Liver (tissue), 3 donors: ENCODE measurements around the gene SCEL.

Experiments used
- JUND ChIP-seq, 2 donors: IDR thresholded peaks; 2 replicates each; pipeline ENCODE4 v1.6.1; 2016; ENCODE audit warnings: antibody characterized with exemption in 2 of 2
- RAD21 ChIP-seq, 2 donors: IDR thresholded peaks; 2 replicates each; pipeline ENCODE4 v1.6.1; 2016; ENCODE audit warnings: antibody characterized with exemption in 2 of 2, mild to moderate bottlenecking in 2 of 2
- RXRA ChIP-seq, 2 donors: IDR thresholded peaks; 2 replicates each; pipeline ENCODE4 v1.6.1; 2017 to 2018; ENCODE audit warnings: antibody characterized with exemption in 2 of 2, mild to moderate bottlenecking in 1 of 2
- TF ChIP-seq, protein P1 (sequence below): IDR thresholded peaks from 2 replicates; pipeline ENCODE4 v1.6.1; 2016; ENCODE audit warnings: antibody characterized with exemption
- TF ChIP-seq, protein P2 (sequence below): fragments of 150-350 bp; IDR thresholded peaks from 2 replicates; pipeline ENCODE4 v1.5.1; 2017; ENCODE audit warnings: improper control_type of control experiment, low read depth, low read length; ENCODE audit not compliant: missing input control
- donor health status: healthy.
- donor health status: healthy.

DNA sequence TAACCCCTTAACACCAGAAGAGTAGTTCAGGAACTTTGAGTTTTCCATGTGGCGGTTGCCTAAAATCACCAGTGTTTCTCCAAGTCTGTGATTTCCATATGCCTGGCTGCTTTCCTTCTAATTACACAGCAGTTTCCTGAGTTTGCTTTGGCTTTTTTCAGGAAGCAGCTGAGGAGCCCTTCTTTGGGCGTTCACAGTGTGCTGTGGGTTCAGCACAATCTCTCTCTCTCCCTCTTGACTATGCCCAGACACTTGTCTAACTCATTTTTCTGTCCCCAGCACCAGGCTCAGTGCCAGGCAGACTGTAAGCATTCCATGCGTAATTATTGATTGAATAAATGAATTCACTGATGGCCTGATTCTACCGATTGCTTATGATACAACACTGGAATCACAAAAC is 19.7 kb downstream of the SCEL start:
- TF ChIP-seq, protein P1, sequence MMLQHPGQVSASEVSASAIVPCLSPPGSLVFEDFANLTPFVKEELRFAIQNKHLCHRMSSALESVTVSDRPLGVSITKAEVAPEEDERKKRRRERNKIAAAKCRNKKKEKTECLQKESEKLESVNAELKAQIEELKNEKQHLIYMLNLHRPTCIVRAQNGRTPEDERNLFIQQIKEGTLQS, result no peak
- TF ChIP-seq, protein P2, sequence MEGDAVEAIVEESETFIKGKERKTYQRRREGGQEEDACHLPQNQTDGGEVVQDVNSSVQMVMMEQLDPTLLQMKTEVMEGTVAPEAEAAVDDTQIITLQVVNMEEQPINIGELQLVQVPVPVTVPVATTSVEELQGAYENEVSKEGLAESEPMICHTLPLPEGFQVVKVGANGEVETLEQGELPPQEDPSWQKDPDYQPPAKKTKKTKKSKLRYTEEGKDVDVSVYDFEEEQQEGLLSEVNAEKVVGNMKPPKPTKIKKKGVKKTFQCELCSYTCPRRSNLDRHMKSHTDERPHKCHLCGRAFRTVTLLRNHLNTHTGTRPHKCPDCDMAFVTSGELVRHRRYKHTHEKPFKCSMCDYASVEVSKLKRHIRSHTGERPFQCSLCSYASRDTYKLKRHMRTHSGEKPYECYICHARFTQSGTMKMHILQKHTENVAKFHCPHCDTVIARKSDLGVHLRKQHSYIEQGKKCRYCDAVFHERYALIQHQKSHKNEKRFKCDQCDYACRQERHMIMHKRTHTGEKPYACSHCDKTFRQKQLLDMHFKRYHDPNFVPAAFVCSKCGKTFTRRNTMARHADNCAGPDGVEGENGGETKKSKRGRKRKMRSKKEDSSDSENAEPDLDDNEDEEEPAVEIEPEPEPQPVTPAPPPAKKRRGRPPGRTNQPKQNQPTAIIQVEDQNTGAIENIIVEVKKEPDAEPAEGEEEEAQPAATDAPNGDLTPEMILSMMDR, result no peak
- no peak for TF ChIP-seq JUND (IDR thresholded peaks at IDR 0.05)
- TF ChIP-seq RXRA (IDR thresholded peaks at IDR 0.05), result no peak
- no peak for TF ChIP-seq RAD21 (IDR thresholded peaks at IDR 0.05)
